GM21367 (cell line): Measurements from ENCODE around the gene DHRS2.
"Not testable (repeated sequence)": the region's sequence is repeated elsewhere in the genome, so short reads cannot be mapped to it uniquely, and the experiment has no call there.

Experiments
- ATAC-seq: cut with Tn5 transposase; IDR thresholded peaks from one replicate; pipeline ENCODE4 v1.9.1; 2021; ENCODE audit not compliant: unreplicated experiment

The DHRS2 gene, protein sequence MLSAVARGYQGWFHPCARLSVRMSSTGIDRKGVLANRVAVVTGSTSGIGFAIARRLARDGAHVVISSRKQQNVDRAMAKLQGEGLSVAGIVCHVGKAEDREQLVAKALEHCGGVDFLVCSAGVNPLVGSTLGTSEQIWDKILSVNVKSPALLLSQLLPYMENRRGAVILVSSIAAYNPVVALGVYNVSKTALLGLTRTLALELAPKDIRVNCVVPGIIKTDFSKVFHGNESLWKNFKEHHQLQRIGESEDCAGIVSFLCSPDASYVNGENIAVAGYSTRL

DNA sequence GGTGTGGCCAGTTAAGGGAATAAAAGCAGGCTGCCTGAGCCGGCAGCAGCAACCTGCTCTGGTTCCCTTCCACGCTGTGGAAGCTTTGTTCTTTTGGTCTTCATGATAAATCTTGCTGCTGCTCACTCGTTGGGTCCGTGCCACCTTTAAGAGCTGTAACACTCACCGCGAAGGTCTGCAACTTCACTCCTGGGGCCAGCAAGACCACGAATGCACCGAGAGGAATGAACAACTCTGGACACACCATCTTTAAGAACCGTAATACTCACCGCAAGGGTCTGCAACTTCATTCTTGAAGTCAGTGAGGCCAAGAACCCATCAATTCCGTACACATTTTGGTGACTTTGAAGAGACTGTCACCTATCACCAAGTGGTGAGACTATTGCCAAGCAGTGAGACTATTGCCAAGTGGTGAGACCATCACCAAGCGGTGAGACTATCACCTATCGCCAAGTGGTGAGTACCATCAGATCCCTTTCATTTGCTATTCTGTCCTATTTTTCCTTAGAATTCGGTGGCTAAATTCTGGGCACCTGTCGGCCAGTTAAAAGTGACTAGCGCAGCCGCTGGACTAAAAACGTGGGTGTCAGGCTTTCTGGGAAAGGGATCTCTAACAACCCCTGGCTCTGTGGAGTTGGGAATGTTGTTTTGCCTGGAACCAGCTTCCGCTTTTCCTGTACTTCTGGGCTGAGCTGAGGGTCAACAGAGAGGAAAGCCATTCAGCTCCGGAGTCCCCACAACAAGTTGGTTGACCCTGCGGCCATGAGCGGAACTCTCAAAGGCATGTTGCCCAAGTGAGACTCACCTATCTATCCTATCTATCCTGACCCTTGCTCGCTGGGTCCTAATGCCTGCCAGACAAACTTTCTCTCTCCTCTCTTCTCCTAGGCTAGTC lies at the start of gene DHRS2:
Gene DHRS2 (plus strand): TSS at position 48 of the 895 bp plus-strand sequence. CDS start 2,501 bp downstream, outside the sequence.
- no peak for ATAC-seq

DNA sequence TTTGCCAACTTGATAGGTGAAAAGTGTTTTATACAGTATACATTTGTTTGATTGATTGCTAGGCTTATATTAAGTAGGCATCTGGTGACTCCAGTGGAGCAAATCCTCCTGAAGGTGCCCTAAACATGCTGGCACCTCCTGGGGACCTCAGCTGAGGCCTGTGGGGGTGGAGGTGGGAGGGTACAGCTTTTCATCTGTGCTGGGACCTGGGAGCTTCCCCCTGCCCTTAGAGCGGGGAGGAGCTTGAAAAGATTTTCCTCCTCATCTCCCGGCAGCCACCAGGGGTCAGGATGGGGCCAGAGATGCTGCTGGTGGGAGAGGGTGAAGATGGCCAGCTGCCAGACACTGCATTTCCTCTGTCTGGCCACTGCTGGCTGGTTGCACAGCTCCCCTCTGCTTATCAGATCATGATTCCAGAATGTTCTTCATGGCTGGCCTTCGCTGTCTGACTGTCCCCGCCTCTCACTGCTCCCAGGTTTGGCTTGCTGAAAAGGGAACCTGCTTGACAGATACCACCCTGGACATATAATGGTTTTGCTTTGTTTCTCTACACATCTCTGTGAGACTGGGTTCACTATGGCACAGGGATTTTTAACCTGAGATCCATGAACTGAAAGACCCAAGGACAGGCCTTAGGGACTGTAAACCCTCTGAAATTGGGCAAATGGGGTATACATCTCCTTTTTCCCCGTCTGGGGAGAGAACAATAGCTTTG lies 47.1 kb upstream of the DHRS2 start:
- ATAC-seq, result peak; percentile 99

DNA sequence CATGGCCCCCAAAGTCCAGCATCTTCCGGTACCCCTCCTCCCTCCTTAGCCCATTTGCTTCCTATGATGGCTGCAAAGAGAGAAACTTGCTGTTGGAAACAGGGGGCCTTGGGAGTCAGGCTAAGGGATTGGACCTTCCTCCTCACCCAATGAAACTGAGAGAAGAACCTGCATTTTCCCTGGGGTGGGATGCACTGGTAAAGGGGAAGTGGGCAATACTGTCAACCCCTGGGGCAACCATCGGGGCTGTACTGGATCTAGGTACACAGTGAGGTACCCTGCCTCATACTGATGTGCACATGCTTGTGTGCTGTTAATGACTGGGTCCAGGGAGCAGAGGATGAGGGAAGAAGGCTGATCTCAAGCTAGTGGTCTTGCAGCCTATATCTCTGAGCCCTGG lies 46.6 kb upstream of the DHRS2 start:
- no peak for ATAC-seq

DNA sequence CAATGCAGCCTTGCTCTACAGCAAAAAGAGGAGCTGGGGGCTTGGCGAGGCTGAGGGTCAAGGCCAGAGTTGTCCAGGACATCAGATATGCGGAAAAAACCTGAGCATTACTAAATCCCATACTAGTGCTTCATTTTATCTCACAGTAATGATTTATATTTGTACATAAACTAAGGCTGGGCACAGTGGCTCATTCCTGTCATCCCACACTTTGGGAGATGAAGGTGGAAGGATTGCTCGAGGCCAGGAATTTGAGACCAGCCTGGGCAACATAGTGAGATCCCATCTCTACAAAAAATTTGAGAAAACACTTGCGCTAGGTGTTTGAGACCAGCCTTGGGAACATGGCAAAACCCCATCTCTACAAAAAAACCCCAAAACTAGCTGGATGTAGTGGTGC lies 46.0 kb upstream of the DHRS2 start:
- no peak for ATAC-seq

DNA sequence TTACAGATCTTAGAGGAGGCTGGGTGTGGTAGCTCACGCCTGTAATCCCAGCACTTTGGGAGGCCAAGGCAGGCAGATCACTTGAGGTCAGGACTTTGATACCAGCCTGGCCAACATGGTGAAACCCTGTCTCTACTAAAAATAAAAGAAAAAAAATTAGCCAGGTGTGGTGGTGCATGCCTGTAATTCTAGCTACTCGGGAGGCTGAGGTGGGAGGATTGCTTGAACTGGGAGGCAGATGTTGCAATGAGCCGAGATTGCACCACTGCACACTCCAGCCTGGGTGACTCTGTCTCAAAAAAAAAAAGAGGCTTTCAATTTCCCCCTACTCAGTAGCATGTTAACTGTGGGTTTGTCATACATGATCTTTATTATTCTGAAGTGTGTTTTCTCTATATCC lies 42.0 kb upstream of the DHRS2 start:
- not testable (repeated sequence) for ATAC-seq

DNA sequence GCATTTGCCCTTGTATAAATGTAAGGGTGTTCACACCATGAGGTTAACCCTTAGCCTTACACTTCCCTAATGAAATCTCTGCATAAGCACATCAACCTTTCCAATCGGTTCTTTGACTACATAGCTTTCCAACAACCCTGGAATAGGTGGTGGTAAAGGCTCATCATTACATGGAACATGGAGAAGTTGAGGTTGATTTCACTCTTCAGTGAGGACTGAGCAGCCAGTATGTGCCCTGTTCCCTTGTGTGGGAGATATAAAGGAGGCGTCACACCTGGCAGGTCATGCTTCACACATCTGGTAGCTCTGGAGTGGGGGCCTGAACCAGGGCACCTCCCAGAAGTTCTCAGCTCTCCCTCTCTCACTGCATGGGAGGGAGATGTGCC lies 35.8 kb upstream of the DHRS2 start:
- ATAC-seq, result no peak

DNA sequence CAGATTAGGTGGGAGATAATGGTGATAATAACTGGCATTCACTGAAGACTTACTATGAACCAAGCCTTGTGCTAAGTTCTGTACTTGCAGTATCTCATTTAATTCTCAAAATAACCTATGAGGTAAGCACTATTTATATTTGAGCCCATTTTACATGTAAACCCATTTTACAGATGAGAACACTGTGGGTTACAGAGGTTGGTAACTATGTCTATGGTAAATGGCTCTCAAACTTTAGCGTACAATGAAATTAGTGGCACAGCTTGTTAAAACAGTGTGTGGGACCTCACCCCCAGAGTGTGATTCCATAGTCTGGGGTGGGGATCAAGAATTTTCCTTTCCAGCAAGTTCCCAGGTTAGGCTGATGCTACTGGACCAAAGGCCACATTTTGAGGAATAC lies 35.4 kb upstream of the DHRS2 start:
- ATAC-seq, result no peak

DNA sequence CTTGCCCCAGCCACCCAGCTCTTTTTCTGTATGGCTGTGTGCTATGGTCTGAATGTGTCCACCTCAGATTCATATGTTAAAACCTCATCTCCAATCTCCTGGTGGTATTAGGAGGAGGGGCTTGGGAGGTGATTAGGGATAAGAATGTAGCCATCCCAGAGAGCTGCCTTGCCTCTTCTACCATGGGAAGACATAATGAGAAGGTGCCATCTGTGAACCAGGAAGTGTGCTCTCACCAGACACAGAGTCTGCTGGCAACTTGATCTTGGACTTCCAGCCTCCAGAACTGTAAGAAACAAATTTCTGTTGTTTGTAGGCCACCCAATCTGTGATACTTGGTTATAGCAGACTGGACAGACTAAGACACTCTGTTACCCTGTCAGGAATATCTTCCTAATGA lies 34.7 kb upstream of the DHRS2 start:
- ATAC-seq, result no peak

DNA sequence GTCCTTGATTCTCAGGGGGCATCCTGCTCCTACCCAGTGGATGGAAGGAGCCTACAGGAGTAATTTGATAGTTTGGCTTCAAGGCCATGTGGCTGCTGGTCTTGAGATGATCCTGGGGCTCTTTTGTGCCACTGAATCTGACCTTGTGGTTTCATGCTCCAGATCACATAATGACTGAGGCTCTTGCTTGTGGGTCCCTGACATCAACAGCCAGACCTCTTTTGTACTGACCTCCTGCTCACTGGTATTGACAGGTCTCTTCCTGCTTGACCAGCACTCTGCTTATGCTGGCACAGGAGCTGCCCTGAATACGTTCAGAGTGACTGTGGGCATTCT lies 34.4 kb upstream of the DHRS2 start:
- no peak for ATAC-seq

DNA sequence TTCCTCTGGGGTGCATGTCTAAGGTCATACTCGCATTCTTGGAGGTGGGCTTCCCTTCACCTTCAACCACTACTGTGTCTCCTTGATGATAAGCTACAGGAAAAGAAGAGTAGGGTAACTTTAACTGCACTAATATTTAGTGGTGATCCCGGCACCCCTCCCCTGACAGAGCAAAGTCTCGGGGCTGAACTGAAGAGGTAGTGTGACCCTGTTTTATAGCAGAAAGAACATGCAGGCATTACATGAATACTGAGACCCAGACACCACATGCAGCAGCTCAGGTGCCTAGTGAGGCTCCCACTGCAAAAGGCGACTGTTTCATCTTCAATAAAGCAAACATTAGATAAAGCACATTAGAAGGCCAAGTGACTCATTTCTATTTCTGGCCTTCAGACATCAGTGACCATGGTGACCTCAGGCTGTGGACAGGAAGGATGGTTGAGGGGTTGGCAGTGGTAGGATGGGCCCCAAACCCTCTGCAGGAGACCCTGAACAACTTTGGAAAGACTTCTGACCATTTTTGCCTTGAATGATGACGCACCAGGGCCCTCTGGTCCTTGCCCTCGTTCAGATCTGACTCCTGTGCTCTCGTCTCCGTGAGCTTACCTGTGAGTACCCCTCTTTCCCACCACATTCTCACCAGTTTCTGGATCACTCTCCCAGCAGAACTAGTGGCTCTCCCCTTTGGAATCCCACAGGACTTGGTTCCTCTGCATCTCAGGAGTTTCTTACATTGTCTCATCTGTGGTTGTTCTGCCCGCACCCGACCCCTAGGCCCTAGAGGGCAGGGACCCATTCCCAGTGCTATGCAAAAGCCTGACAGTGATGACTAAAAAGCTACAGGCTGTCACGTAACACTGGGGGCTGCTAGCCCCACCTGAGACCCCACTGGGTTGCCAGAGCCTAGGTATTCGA lies 33.7 kb upstream of the DHRS2 start:
- no peak for ATAC-seq

DNA sequence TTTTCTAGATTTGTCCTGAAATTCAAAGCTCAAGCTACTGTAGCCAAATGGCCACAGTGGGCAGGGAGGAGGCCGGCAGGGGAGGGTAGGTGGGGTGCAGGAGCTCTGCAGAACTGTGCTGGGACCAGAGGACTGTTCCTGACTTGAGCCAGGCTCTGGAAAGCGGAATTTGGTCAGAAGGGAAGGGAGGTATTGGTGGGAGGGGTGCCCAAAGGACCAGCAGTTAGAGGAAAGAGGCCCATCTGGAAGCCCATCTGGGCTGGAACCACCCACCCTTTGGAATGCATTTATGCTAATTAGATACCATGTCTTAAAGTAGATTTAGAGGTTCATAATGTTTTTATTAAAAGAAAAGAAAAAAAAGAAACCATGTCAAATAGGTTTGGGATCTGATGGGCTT lies 33.1 kb upstream of the DHRS2 start:
- ATAC-seq, result no peak

DNA sequence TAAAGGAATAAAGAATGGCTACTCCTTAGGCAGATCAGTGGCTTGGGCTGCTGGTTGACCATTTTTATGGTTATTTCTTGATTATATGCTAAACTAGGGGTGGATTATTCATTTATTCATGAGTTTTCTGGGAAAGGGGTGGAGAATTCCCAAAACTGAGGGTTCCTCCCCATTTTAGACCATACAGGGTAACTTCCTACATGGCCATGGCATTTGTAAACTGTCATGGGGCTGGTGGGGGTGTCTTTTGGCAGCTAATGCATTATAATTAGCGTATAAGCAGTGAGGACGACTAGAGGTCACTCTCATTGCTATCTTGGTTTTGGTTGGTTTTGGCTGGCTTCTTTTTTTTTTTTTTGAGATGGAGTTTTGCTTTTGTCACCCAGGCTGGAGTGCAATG lies 32.0 kb upstream of the DHRS2 start:
- no peak for ATAC-seq

DNA sequence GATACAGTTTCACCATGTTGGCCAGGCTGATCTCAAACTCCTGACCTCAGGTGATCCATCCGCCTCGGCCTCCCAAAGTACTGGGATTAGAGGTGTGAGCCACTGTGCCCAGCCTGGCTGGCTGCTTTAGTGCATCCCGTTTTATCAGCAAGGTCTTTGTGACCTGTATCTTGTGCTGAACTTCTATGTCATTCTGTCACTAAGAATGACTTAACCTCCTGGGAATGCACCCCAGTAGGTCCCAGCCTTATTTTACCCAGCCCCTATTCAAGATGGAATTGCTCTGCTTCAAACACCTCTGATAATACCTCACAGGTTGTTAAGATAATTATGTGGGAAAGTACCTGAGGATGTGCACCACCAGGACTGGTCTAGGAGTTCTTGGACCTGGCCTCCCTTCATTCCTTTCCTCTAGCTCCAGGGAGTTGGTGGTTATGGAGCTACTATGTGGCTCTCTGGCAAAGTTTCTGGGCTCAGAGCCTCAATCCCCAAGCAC lies 31.4 kb upstream of the DHRS2 start:
- ATAC-seq, result no peak

DNA sequence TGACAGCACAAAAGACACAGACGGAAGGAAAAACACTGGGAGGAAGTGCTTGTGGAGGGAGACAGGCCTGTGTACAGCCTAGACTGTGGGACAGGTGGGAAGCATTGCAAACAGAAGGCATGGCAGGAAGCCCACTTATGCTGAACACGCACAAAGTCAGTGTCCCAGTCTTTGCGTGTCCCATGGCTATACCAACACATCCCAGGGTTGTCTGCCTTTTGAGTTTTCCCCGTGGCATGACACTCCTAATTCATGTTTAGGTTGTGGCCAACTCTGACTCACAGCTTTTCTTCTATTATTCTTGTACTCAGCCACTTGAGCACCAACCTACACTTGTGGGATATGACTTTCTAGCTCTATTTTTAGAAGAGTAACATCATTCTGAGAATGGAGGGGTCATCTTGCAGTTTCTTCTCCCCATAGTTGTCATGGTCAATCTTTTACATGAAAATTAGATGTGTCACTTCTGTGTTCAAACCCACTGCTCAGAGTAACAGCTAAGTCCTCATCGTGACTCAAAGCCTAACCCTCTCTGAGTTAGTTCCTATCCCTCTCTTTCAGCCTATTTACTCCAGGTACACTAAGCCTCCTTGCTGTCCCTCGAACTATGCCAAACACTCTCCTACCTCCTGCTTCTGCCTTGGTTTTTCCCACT lies 30.1 kb upstream of the DHRS2 start:
- peak; percentile 86 for ATAC-seq

DNA sequence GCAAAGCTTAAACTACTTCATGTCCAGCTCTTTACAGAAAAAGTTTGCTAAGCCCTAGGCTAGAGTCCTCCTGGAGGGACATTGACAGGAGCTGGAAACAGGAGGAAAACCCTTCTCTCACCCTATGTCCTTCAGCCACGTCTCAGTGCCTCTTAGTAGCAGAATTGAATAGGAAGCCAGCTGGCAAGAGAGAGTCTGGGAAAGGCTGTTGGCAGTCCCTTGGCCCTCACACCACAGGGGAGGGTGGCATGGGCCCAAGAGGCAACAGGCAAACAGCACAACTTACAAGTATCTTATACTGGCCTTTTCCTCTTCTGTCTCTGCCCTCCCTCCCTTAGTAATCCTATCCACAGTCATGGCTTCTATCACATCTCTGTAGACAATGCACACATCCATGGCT lies 27.7 kb upstream of the DHRS2 start:
- no peak for ATAC-seq

DNA sequence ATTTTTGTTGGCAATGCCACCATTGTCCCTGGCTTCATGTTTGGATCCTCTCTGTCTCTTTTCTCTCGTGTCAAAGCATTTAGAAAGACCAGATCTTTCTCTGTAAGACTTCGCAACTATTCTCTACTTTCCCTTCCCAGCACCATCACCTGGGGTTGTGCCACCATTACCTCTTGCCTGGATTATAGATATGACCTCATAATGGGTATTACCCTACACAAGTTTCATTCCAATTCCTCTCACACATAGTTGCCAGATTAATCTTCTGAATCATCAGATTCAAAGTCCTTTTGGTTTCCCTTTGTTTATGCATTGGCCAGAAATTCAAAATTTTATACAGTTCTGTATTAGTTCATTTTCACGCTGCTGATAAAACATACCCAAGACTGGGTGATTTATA lies 27.2 kb upstream of the DHRS2 start:
- ATAC-seq, result no peak

DNA sequence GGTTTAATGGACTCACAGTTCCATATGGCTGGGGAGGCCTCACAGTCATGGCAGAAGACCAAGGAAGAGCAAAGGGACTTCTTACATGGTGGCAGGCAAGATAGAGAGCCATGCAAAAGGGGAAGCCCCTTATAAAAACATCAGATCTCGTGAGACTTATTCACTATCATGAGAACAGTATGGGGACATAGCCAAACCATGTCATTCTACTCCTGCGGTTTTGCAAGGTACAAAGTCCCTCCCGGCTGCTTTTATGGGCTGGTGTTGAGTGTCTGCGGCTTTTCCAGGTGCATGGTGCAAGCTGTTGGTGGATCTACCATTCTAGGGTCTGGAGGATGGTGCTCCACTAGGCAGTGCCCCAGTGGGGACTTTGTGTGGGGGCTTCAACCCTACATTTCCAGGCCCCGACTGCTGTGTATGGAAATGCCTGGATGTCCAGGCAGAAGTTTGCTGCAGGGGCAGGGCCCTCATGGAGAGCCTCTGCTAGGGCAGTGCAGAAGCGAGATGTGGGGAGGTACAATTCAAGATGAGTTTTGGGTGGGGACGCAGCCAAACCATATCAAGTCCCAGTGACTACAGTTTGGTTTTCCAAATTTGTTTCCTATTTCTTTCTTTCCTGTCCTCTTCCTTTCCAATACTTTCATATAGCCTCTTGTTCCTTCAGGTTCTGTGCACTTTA lies 26.6 kb upstream of the DHRS2 start:
- ATAC-seq, result not testable (repeated sequence)

DNA sequence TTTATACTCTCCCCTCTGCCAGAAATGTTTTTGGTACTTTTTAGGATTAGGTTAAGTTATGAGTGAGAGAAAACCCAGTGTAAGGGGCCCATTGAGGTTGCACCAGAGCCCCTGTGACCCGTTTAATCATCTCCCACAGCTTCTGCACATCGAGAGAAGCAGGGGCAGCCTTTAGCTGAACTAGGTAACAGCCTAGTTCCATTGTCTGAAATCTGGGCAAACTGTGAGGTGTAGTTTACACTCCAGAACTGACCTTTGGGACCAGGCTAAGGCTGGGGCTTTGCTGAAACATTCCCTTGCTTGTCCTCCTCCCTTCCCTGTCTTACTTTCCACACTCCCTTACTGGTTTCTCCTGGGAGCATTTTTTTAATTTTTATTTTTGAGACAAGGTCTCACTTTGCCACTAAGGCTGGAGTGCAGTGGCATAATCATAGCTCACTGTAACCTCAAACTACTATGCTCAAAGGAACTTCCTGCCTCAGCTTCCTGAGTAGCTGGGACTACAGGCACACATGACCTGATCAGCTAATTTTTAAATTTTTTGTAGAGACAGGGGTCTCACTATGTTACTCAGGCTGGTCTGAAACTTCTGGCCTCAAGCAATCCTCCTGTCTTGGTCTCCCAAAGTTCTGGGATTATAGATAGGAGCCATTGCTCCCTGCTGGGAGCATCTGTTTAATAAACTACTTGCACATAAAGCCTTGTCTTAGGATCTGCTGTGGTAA lies 25.9 kb upstream of the DHRS2 start:
- ATAC-seq, result no peak

DNA sequence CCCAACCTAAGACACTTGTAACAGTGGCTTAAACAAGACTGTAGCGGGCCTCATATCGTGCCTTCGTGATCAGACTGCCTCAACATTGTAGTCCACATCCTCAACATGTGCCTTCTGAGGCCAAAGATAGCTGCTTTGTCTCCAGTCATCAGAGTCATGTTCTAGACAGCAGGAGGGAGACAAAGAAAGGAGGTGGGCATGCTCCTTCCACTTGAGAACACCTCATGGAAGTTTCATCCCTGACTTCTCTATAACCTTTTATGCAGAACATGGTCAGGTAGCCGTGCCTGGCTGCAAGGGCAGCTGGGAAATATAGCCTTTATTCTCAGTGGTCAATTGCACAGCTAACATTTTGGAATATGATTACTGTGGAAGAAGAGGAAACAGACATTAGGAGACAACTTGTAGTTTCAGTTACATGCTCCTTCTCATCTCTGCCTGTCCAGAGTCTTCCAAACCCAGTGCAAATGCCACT lies 25.3 kb upstream of the DHRS2 start:
- no peak for ATAC-seq
